Measurements from ENCODE around the gene MINK1.

- TF ChIP-seq CTCF (IDR thresholded peaks at IDR 0.05; ENCODE audit: insufficient read depth, low read length), result no peak
- TF ChIP-seq POLR2AphosphoS5 (IDR thresholded peaks at IDR 0.05; ENCODE audit: low read depth), result no peak
Measured at GRCh38 chr17:4879601-4880000, 46.5 kb downstream of the MINK1 start.
